ENCODE results near the gene PTPRF.

The PTPRF gene

GRCh38 chr1:43651188-43651587 lies 120.5 kb downstream of the PTPRF start:
- TF ChIP-seq CTCF (IDR thresholded peaks at IDR 0.05; ENCODE audit: low read depth, low read length, poor library complexity, severe bottlenecking) (no peak), EZH2phosphoT487 (IDR thresholded peaks at IDR 0.05; ENCODE audit: borderline replicate concordance, low read length) (no peak)
- Histone ChIP-seq H3K9me2 (replicated peaks; ENCODE audit: control insufficient read depth, low read length) (no peaks in the 10 kb centered on the region), H3K27ac (ENCODE audit: low read depth, low read length) (no peak overlapping the region), H3K4me3 (ENCODE audit: low read length) (peak overlapping the region; percentile 90), H3F3A (ENCODE audit: control insufficient read depth, insufficient read depth) (no peaks in the 10 kb centered on the region), H3K9me3 (ENCODE audit: control insufficient read depth, insufficient read depth, low read length) (no peaks in the 10 kb centered on the region), H3K36me3 (ENCODE audit: control insufficient read depth, low read length) (peaks cover 30% of the 10 kb centered on the region), H3K79me2 (ENCODE audit: control insufficient read depth, low read length) (peaks cover 34% of the 10 kb centered on the region), H3K4me2 (ENCODE audit: low read length) (peak overlapping the region; percentile 87), H3K4me1 (ENCODE audit: control insufficient read depth, low read length) (peaks cover 16% of the 10 kb centered on the region), H4K20me1 (ENCODE audit: control insufficient read depth, insufficient read depth, low read depth, low read length) (0 out of 2 replicates have a peak, but pooled peaks cover 5% of the 10 kb centered on the region), H3K27me3 (ENCODE audit: control insufficient read depth, low read length) (no peaks in the 10 kb centered on the region)

GRCh38 chr1:43651902-43652301 lies 121.2 kb downstream of the PTPRF start:
- Histone ChIP-seq H4K20me1 (ENCODE audit: control insufficient read depth, insufficient read depth, low read depth, low read length) (0 out of 2 replicates have a peak, but pooled peaks cover 5% of the 10 kb centered on the region), H3K27ac (ENCODE audit: low read depth, low read length) (no peak overlapping the region), H3K4me1 (ENCODE audit: control insufficient read depth, low read length) (peaks cover 16% of the 10 kb centered on the region), H3K9me2 (replicated peaks; ENCODE audit: control insufficient read depth, low read length) (no peaks in the 10 kb centered on the region), H3K27me3 (ENCODE audit: control insufficient read depth, low read length) (no peaks in the 10 kb centered on the region), H3K4me2 (ENCODE audit: low read length) (peak overlapping the region; percentile 87), H3K9me3 (ENCODE audit: control insufficient read depth, insufficient read depth, low read length) (no peaks in the 10 kb centered on the region), H3K79me2 (ENCODE audit: control insufficient read depth, low read length) (peaks cover 34% of the 10 kb centered on the region), H3K4me3 (ENCODE audit: low read length) (peak overlapping the region; percentile 90), H3F3A (ENCODE audit: control insufficient read depth, insufficient read depth) (no peaks in the 10 kb centered on the region), H3K36me3 (ENCODE audit: control insufficient read depth, low read length) (peaks cover 37% of the 10 kb centered on the region)
- TF ChIP-seq CTCF (IDR thresholded peaks at IDR 0.05; ENCODE audit: low read depth, low read length, poor library complexity, severe bottlenecking) (no peak), EZH2phosphoT487 (IDR thresholded peaks at IDR 0.05; ENCODE audit: borderline replicate concordance, low read length) (no peak)

- Histone ChIP-seq H3K27ac (ENCODE audit: low read depth, low read length) (no peak overlapping the region), H3K4me1 (ENCODE audit: control insufficient read depth, low read length) (peaks cover 16% of the 10 kb centered on the region), H3K9me3 (ENCODE audit: control insufficient read depth, insufficient read depth, low read length) (no peaks in the 10 kb centered on the region), H3K79me2 (ENCODE audit: control insufficient read depth, low read length) (peaks cover 34% of the 10 kb centered on the region), H3K4me3 (ENCODE audit: low read length) (no peak overlapping the region), H3K4me2 (ENCODE audit: low read length) (no peak overlapping the region), H3K36me3 (ENCODE audit: control insufficient read depth, low read length) (peaks cover 43% of the 10 kb centered on the region), H4K20me1 (ENCODE audit: control insufficient read depth, insufficient read depth, low read depth, low read length) (0 out of 2 replicates have a peak, but pooled peaks cover 5% of the 10 kb centered on the region), H3K27me3 (ENCODE audit: control insufficient read depth, low read length) (no peaks in the 10 kb centered on the region), H3K9me2 (replicated peaks; ENCODE audit: control insufficient read depth, low read length) (no peaks in the 10 kb centered on the region), H3F3A (ENCODE audit: control insufficient read depth, insufficient read depth) (no peaks in the 10 kb centered on the region)
- TF ChIP-seq CTCF (IDR thresholded peaks at IDR 0.05; ENCODE audit: low read depth, low read length, poor library complexity, severe bottlenecking) (peak; percentile 14), EZH2phosphoT487 (IDR thresholded peaks at IDR 0.05; ENCODE audit: borderline replicate concordance, low read length) (no peak)
Measured at GRCh38 chr1:43653339-43653738, 122.7 kb downstream of the PTPRF start.
